ENCODE results near the gene RPLP2.

DNA sequence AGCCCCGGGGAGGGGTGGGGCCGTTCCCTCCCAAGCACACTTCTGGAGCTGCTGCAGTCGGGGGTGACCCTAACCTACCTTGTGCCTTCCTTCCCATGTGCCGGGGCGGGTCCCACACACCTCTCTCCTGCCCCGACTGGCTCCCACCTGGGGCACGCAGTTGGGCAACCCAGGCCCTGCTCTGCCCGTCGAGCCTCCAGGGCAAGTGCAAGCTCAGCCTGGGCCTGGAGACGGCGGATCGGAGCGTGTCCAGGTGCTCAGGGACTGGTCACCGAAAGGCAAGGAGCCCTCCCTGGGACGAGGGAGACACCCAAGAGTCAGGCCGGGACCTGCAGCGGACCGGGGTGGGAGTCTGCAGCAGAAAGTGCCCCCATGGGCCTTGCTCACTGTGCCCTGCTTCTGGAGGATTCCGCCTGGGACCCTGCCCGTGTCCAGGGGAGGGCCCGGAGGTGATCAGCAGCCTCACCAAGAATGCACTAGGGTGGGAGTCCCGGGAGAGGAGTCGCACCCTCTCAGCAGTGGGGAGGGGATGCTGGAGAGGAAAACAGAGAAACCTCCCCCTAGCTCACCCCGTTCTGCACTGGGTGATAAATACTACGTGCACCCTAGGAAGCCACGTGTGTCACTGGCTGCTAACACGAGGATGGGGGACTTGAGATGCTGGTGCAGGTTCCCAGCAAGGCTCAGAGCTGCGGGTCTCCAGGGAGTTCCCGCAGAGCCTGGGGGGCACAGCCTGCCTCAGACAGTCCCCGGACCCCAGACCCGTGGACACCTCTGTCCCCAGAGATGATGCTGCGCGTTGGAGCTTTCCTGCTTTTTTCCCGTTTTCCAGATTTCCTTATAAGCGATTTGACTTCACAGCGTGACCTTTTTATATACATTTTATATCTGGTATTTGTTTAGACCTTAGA is 27.2 kb upstream of the RPLP2 start:
- no peak for TF ChIP-seq EZH2 (IDR thresholded peaks at IDR 0.05; ENCODE audit: insufficient read depth, poor library complexity, severe bottlenecking)
- TF ChIP-seq EZH2phosphoT487 (IDR thresholded peaks at IDR 0.05; ENCODE audit: insufficient read depth, low read depth) = no peak

Measured in GM23248 (cell line).